Astrocyte of the cerebellum (primary cell): ENCODE data around the gene KRTAP20-3.

Experiments
- DNase-seq: peaks from one replicate; pipeline ENCODE4 v3.0.0-alpha.2; 2011; ENCODE audit warnings: low read depth
- H3K4me3 ChIP-seq: 2 replicates; pipeline ENCODE4 v1.5.1; 2011; ENCODE audit warnings: mild to moderate bottlenecking, low read depth, low read length, moderate library complexity
- in situ Hi-C: cut with HindIII; loops from 2 replicates; pipeline ENCODE4 v1.10.0; 2017; ENCODE audit warnings: low sequenced_read_pairs
- TF ChIP-seq, protein P1 (sequence below): IDR thresholded peaks from 2 replicates; pipeline ENCODE4 v1.5.1; 2012; ENCODE audit warnings: low read length, low read depth, moderate library complexity, mild to moderate bottlenecking; ENCODE audit errors: missing control alignments

The KRTAP20-3 gene

DNA sequence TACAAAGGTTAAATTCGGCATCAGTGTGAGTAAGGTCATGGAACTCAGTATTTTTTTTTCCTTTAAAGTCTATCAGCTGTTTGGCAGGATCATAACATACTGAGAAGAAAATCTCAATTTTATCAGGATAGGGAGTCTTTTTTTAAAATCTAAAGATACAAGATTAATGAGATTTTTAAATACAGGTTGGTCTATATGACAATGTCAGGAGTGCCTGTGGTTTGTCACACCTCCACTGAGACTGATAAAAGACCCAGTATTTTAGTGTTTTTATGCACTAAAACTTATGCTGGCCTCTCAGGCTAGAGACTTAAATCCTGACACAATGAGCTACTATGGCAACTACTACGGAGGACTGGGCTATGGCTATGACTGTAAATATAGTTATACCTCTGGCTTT, at the start of gene KRTAP20-3:
KRTAP20-3 (plus strand) TSS at position 301 of the 400 bp plus-strand sequence.
- H3K4me3 ChIP-seq, result no peak within 1 kb of the TSS
- DNase-seq, result no peak
- TF ChIP-seq, protein P1, sequence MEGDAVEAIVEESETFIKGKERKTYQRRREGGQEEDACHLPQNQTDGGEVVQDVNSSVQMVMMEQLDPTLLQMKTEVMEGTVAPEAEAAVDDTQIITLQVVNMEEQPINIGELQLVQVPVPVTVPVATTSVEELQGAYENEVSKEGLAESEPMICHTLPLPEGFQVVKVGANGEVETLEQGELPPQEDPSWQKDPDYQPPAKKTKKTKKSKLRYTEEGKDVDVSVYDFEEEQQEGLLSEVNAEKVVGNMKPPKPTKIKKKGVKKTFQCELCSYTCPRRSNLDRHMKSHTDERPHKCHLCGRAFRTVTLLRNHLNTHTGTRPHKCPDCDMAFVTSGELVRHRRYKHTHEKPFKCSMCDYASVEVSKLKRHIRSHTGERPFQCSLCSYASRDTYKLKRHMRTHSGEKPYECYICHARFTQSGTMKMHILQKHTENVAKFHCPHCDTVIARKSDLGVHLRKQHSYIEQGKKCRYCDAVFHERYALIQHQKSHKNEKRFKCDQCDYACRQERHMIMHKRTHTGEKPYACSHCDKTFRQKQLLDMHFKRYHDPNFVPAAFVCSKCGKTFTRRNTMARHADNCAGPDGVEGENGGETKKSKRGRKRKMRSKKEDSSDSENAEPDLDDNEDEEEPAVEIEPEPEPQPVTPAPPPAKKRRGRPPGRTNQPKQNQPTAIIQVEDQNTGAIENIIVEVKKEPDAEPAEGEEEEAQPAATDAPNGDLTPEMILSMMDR, result no peak
- in situ Hi-C loops, result no loop called here

DNA sequence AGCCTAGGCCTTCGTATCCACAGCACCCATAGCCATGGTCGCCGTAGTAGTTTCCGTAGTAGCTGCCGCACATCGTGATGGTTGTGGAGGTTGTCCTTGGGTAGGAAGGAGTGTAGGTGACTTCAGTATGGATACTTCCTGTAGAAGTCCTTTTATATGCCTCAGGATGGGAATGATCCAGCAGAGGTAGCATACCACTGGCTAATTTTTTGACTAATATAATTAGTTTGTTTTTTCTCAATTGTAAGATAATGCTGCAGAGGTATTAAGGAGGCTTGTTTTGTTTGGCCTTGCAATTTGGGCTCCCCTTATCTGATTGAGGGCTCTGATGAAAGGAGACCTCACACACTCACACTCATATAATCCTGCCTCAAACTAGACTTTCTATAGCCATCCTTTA, 43.9 kb upstream of the KRTAP20-3 start, which contains the start of gene KRTAP6-2:
KRTAP6-2 (minus strand) TSS at position 101 of the 400 bp plus-strand sequence; CDS start at position 73, 28 bp downstream.
- DNase-seq, result no peak
- TF ChIP-seq, protein P1, result no peak
- in situ Hi-C loops, result no loop called here
- no peak within 1 kb of the TSS for H3K4me3 ChIP-seq

DNA sequence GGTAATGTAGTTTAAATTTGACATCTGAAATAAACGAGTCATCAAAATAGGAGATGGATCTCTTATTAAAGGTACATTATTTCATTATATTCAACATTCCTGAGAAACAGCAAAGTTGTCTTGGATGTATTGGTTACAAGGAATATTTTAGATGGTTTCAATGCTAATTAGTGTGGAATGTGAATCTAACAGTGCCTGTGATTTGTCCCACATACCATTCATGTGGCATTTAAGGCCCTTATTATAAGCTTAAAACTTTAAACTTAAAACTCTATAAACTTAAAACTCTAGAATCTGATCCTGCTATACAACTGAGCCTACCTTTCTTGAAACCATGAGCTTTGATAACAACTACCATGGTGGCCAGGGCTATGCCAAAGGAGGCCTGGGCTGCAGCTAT, 41.9 kb upstream of the KRTAP20-3 start, which contains the start of gene KRTAP22-1:
KRTAP22-1 (plus strand) TSS at position 301 of the 400 bp plus-strand sequence.
- no peak within 1 kb of the TSS for H3K4me3 ChIP-seq
- DNase-seq, result no peak
- TF ChIP-seq, protein P1, result no peak
- in situ Hi-C loops, result no loop called here

DNA sequence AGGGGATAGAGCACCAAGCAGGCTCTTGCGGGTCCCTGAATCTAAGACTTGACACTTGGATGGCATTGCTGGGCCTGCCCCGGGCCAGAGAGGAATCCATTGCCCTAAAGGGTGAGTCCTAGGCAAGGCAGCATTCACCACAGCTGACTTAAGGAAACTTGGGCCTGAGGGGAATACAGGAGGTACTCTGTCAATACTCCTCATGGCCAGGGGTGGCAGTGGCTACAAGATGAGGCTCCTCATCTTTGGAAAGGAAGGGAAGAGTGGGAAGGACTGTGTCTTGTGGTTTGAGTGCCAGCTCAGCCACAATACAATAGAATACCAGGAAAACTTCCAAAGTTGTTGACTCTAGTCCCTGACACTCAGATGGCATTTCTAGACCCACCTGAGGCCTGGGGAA, 36.7 kb upstream of the KRTAP20-3 start:
- TF ChIP-seq, protein P1, result no peak
- no peak for DNase-seq
- in situ Hi-C loops, result no loop called here
- H3K4me3 ChIP-seq, result no peak overlapping the region

DNA sequence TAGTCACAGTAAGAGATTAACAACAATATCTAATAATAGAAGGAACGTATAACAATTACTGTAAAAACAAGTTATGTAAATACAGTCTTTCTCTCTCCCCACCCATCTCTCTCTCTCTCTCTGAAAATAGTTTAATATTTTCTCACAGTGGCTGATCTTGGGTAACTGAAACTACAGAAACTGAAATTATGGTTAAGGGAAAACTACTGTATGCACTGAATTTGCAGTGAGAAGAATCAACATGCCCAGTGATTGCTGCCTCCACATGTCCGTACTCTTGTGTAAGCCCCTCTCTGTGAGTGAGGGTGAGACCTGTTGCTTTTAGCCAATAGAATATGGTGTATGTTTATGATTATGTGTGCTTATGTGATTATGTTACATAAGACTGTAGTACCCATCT, 30.5 kb upstream of the KRTAP20-3 start:
- TF ChIP-seq, protein P1, result no peak
- no peak for DNase-seq
- H3K4me3 ChIP-seq, result no peak overlapping the region
- in situ Hi-C loops, result no loop called here

DNA sequence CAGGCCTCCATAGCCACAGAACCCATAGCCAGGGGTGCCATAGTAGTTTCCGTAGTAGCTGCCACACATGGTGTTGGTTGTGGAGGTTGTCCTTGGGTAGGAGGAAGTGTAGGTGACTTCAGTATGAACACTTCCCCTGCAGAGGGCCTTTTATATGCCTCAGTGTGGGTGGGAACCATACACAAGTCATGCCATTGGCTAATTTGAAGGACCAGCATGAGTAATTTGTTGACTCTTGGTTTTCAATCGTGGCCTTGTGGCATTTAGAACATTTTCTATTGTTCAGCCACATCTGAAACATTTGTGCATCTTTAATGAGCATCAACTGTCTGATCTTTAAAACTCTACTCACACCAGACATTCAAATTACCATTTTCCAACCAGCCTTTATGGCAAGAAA, 28.8 kb upstream of the KRTAP20-3 start, which contains the start of gene KRTAP6-1:
KRTAP6-1 (minus strand) TSS at position 95 of the 400 bp plus-strand sequence; CDS start at position 69, 26 bp downstream.
- in situ Hi-C loops, result no loop called here
- no peak within 1 kb of the TSS for H3K4me3 ChIP-seq
- DNase-seq, result no peak
- TF ChIP-seq, protein P1, result no peak

DNA sequence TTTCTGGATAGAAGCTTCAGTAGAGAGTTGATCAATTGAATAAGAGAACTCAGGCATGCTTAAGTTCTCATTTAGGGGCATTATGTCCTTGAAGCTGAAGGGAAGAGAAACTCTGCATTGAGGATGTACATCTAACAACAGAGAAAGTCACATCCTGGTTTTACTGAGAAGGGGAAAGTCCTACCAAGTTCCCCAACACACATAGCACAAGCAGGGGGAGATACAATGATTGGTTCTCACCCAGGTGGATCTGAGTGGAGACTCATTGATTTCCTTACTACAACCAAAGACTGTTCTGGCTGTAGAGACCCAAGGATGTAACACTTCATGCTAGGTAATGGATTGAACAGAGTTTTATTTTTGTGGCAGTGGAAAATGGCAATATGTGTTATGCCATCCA, 27.5 kb upstream of the KRTAP20-3 start:
- DNase-seq, result no peak
- in situ Hi-C loops, result no loop called here
- H3K4me3 ChIP-seq, result no peak overlapping the region
- TF ChIP-seq, protein P1, result no peak
